Measurements from ENCODE around the gene VAX1.

VAX1 gene

DNA sequence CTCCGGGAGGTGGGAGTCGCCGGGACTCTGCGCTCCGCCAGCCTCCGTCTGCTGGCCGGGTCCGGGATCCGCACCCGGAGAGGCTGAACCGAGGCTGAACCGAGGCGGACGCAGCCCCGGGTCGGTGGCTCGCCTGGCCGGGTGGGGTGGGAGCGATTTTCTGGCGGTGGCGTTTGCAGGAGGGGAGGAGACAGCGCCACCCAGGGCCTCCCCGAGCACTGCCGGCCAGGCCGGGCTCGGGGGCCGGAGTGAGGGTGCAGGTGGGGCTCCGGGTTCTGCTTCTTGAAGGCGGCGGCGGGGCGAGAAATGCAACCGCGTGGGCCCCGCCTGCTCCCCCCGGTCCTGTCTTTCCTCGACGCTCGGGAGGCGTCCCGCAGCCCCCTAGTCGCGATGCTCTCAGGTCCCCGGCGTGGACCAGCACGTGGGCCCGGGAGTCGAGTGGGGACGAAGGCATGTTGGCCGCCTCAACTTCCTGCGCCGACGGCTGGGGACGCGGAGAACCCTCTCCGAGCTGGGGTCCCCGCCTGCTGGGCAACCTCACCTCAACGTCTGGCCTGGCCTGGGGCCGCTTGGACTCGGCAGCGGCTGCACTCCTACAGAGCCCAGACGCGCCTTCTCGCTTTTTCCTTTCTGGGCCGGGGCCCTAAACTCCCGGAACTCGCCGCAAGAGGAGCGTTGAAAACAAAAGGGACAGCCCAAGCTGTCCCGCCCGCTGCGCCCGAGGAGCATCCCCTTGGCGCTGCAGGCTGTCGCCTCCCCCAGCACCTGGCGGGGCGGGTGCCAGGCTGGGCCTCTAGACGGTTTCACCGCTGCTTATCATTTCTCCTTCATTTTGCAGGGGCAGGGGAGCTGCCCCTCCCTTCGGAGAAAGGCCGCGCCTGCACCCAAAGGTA, 25.2 kb upstream of the VAX1 start:
- Histone ChIP-seq H3K9ac (ENCODE audit: low read length in 2 of 2) (no peak overlapping the region), H3K4me1 (ENCODE audit: control insufficient read depth, insufficient read depth, low read length) (peaks cover 29% of the 10 kb centered on the region), H3K27me3 (ENCODE audit: control insufficient read depth in 1 of 2, insufficient read depth in 2 of 2, low read length in 2 of 2) (peaks cover 86 to 98% of the 10 kb centered on the region in 2 donors), H3K4me3 (ENCODE audit: low read length in 2 of 2) (no peak overlapping the region), H3K36me3 (ENCODE audit: control insufficient read depth in 2 of 2, insufficient read depth in 2 of 2, low read length in 2 of 2) (no peaks in the 10 kb centered on the region), H3K27ac (ENCODE audit: low read length) (no peak overlapping the region), H3K9me3 (ENCODE audit: control insufficient read depth in 2 of 2, low read length in 2 of 2) (peaks cover 0 to 7% of the 10 kb centered on the region in 2 donors)

DNA sequence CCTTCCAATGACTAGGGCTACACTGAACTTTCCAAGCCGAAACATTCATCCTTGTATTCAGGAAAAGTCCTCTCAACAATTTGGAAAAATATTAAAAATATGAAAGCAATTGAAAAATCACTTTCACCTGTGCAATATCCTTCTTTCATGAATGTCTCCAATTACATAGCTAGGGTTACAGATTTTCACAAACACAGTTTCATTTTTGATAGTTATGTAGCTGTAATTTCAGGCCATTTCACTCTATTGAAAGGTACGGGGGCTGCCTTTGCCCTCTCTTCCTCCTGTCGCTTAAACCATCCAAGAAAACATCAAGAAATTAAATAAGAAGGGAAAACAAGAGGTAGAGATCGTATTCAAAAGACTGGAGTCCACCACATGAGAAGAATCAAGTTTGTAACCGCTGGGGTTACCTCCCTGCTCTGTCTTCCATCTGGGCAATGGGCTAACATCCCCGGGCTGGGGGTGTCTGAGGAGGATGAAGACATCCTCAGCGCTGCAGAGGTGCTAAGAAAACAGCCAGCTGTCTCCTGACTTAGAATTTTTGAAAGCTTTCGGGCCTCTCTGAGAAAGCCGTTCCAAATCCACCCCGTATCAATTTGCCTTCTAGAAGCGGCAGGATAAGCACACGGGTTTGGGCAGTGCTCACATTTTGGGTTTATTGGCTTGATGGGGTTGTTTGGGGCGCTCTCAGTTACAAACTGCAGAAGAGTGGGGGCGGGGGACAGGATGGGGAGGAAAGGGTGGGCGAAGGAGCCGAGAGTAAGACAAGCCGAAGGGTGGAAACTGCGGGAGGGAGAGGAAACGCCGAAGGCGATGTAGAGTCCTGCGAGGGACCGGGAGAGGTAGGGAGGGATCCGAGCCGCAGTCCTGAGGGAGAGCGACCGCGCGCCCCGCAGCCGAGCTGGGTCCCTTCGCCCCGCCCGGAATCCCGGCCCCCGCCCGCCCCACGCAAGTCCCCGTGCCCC, 24.3 kb upstream of the VAX1 start:
- Histone ChIP-seq H3K27me3 (ENCODE audit: control insufficient read depth in 1 of 2, insufficient read depth in 2 of 2, low read length in 2 of 2) (peaks cover 84 to 92% of the 10 kb centered on the region in 2 donors), H3K9me3 (ENCODE audit: control insufficient read depth in 2 of 2, low read length in 2 of 2) (peaks cover 0 to 7% of the 10 kb centered on the region in 2 donors), H3K4me1 (ENCODE audit: control insufficient read depth, insufficient read depth, low read length) (peaks cover 23% of the 10 kb centered on the region), H3K9ac (ENCODE audit: low read length in 2 of 2) (no peak overlapping the region), H3K36me3 (ENCODE audit: control insufficient read depth in 2 of 2, insufficient read depth in 2 of 2, low read length in 2 of 2) (no peaks in the 10 kb centered on the region), H3K27ac (ENCODE audit: low read length) (no peak overlapping the region), H3K4me3 (ENCODE audit: low read length in 2 of 2) (no peak overlapping the region)

- Histone ChIP-seq H3K27me3 (ENCODE audit: control insufficient read depth in 1 of 2, insufficient read depth in 2 of 2, low read length in 2 of 2) (peaks cover 81 to 90% of the 10 kb centered on the region in 2 donors), H3K27ac (ENCODE audit: low read length) (no peak overlapping the region), H3K9me3 (ENCODE audit: control insufficient read depth in 2 of 2, low read length in 2 of 2) (peaks cover 0 to 7% of the 10 kb centered on the region in 2 donors), H3K36me3 (ENCODE audit: control insufficient read depth in 2 of 2, insufficient read depth in 2 of 2, low read length in 2 of 2) (no peaks in the 10 kb centered on the region), H3K4me3 (ENCODE audit: low read length in 2 of 2) (no peak overlapping the region), H3K9ac (ENCODE audit: low read length in 2 of 2) (no peak overlapping the region), H3K4me1 (ENCODE audit: control insufficient read depth, insufficient read depth, low read length) (peaks cover 22% of the 10 kb centered on the region)
These were observed 23.4 kb upstream of the VAX1 start for GRCh38 chr10:117161386-117162033.

- H3K9ac ChIP-seq (ENCODE audit: low read length in 2 of 2): no peak overlapping the region
- H3K27ac ChIP-seq (ENCODE audit: low read length): no peak overlapping the region
- peaks cover 18% of the 10 kb centered on the region for H3K4me1 ChIP-seq (ENCODE audit: control insufficient read depth, insufficient read depth, low read length)
- H3K9me3 ChIP-seq (ENCODE audit: control insufficient read depth in 2 of 2, low read length in 2 of 2): peaks cover 0 to 7% of the 10 kb centered on the region in 2 donors
- H3K36me3 ChIP-seq (ENCODE audit: control insufficient read depth in 2 of 2, insufficient read depth in 2 of 2, low read length in 2 of 2): no peaks in the 10 kb centered on the region
- no peak overlapping the region for H3K4me3 ChIP-seq (ENCODE audit: low read length in 2 of 2)
- peaks cover 74 to 80% of the 10 kb centered on the region in 2 donors for H3K27me3 ChIP-seq (ENCODE audit: control insufficient read depth in 1 of 2, insufficient read depth in 2 of 2, low read length in 2 of 2)
These were observed 22.5 kb upstream of the VAX1 start for GRCh38 chr10:117160567-117160966.

DNA sequence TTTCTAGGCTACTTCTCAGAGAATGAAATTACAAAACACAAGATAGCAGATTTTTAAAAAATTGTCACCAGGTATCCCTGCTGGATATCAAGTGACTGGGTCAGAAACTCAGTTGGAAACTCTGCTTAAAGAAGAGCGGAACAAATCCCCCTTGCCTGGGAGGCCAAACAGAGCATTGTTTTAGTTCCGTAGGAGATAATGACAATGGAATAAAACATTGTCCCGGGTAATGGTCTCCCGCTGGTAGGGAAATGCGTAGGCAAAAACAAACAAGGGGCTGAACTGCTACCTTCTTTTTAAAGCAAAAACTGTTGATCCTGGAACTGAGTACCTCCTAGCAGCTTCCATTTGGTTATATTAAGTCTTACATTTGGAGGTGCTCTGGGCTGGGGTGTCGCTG, 21.3 kb upstream of the VAX1 start:
- Histone ChIP-seq H3K27ac (ENCODE audit: low read length) (no peak overlapping the region), H3K4me1 (ENCODE audit: control insufficient read depth, insufficient read depth, low read length) (peaks cover 10% of the 10 kb centered on the region), H3K36me3 (ENCODE audit: control insufficient read depth in 2 of 2, insufficient read depth in 2 of 2, low read length in 2 of 2) (no peaks in the 10 kb centered on the region), H3K4me3 (ENCODE audit: low read length in 2 of 2) (no peak overlapping the region), H3K9me3 (ENCODE audit: control insufficient read depth in 2 of 2, low read length in 2 of 2) (peaks cover 0 to 7% of the 10 kb centered on the region in 2 donors), H3K9ac (ENCODE audit: low read length in 2 of 2) (no peak overlapping the region), H3K27me3 (ENCODE audit: control insufficient read depth in 1 of 2, insufficient read depth in 2 of 2, low read length in 2 of 2) (peaks cover 74 to 75% of the 10 kb centered on the region in 2 donors)

DNA sequence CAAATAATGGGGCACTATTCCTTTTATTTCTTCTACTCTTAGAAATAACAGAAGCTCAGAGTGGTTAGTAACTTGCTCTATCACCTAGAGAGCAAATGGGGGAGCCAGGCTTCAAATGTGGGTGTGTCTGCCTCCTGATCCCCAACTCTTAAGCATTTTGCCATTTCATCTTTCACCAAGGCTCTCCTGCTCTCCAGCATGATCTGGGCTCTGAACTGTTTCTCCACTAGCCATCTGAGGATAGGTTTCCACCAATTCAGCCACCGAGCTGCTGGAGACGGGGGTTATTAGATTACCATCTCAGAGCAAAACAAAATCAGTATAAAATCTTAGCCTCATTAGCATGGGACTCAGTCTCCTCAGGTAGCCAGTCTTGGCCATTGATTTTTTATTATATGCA, 20.2 kb upstream of the VAX1 start:
- Histone ChIP-seq H3K27me3 (ENCODE audit: control insufficient read depth in 1 of 2, insufficient read depth in 2 of 2, low read length in 2 of 2) (peaks cover 64 to 68% of the 10 kb centered on the region in 2 donors), H3K9me3 (ENCODE audit: control insufficient read depth in 2 of 2, low read length in 2 of 2) (peaks cover 0 to 7% of the 10 kb centered on the region in 2 donors), H3K4me1 (ENCODE audit: control insufficient read depth, insufficient read depth, low read length) (peaks cover 5% of the 10 kb centered on the region), H3K36me3 (ENCODE audit: control insufficient read depth in 2 of 2, insufficient read depth in 2 of 2, low read length in 2 of 2) (no peaks in the 10 kb centered on the region), H3K27ac (ENCODE audit: low read length) (no peak overlapping the region), H3K4me3 (ENCODE audit: low read length in 2 of 2) (no peak overlapping the region), H3K9ac (ENCODE audit: low read length in 2 of 2) (no peak overlapping the region)

- H3K27ac ChIP-seq (ENCODE audit: low read length): no peak overlapping the region
- no peak overlapping the region for H3K9ac ChIP-seq (ENCODE audit: low read length in 2 of 2)
- H3K36me3 ChIP-seq (ENCODE audit: control insufficient read depth in 2 of 2, insufficient read depth in 2 of 2, low read length in 2 of 2): no peaks in the 10 kb centered on the region
- no peaks in the 10 kb centered on the region for H3K9me3 ChIP-seq (ENCODE audit: control insufficient read depth in 2 of 2, low read length in 2 of 2)
- peaks cover 23 to 35% of the 10 kb centered on the region in 2 donors for H3K27me3 ChIP-seq (ENCODE audit: control insufficient read depth in 1 of 2, insufficient read depth in 2 of 2, low read length in 2 of 2)
- H3K4me3 ChIP-seq (ENCODE audit: low read length in 2 of 2): no peak overlapping the region
- no peaks in the 10 kb centered on the region for H3K4me1 ChIP-seq (ENCODE audit: control insufficient read depth, insufficient read depth, low read length)
These were observed 14.6 kb upstream of the VAX1 start for GRCh38 chr10:117152668-117153067.

GRCh38 chr10:117148284-117148683, 10.2 kb upstream of the VAX1 start:
- Histone ChIP-seq H3K27ac (ENCODE audit: low read length) (no peak overlapping the region), H3K36me3 (ENCODE audit: control insufficient read depth in 2 of 2, insufficient read depth in 2 of 2, low read length in 2 of 2) (no peaks in the 10 kb centered on the region), H3K9ac (ENCODE audit: low read length in 2 of 2) (no peak overlapping the region), H3K9me3 (ENCODE audit: control insufficient read depth in 2 of 2, low read length in 2 of 2) (peaks cover 6 to 9% of the 10 kb centered on the region in 2 donors), H3K4me3 (ENCODE audit: low read length in 2 of 2) (no peak overlapping the region), H3K27me3 (ENCODE audit: control insufficient read depth in 1 of 2, insufficient read depth in 2 of 2, low read length in 2 of 2) (peaks cover 12 to 19% of the 10 kb centered on the region in 2 donors), H3K4me1 (ENCODE audit: control insufficient read depth, insufficient read depth, low read length) (no peaks in the 10 kb centered on the region)

- Histone ChIP-seq H3K4me3 (ENCODE audit: low read length in 2 of 2) (no peak overlapping the region), H3K27ac (ENCODE audit: low read length) (no peak overlapping the region), H3K27me3 (ENCODE audit: control insufficient read depth in 1 of 2, insufficient read depth in 2 of 2, low read length in 2 of 2) (peaks cover 30 to 34% of the 10 kb centered on the region in 2 donors), H3K36me3 (ENCODE audit: control insufficient read depth in 2 of 2, insufficient read depth in 2 of 2, low read length in 2 of 2) (no peaks in the 10 kb centered on the region), H3K4me1 (ENCODE audit: control insufficient read depth, insufficient read depth, low read length) (no peaks in the 10 kb centered on the region), H3K9me3 (ENCODE audit: control insufficient read depth in 2 of 2, low read length in 2 of 2) (peaks cover 6 to 9% of the 10 kb centered on the region in 2 donors), H3K9ac (ENCODE audit: low read length in 2 of 2) (no peak overlapping the region)
These were observed 6.9 kb upstream of the VAX1 start for GRCh38 chr10:117145019-117145418.

DNA sequence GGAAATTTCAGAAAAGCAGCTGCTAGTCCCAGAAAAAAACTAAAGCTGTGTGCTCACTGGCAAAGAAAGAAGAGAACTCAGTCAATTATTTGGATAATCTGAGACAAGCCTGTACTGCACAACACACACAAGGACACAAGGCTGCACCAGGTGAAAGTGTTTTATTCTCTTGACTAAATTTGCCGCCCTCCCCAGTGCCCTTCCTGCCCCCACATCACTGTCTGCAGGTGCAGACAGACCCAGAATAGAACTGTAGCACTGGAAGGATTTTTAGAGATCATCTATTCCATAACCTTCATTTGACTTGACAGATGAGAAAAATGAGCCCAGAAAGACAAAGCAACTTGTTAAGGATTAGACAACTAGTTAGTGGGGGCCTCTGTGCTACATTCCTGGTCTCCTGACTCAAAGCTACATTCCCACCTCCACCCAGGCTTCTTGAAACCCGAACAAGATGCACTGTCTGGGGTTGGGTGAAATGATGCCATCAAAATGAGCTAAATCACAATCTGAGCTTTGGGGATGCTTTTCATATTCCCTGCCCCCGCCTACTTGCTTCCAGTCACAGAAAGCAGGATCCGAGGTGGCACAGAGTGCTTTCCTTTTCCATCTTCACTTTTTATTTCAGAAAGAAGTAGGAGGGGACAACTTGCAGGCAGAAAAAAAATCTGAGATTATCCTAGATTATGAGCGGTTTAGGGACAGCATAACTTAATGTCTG, 5.2 kb upstream of the VAX1 start:
- Histone ChIP-seq H3K36me3 (ENCODE audit: control insufficient read depth in 2 of 2, insufficient read depth in 2 of 2, low read length in 2 of 2) (no peaks in the 10 kb centered on the region), H3K9me3 (ENCODE audit: control insufficient read depth in 2 of 2, low read length in 2 of 2) (peaks cover 6 to 9% of the 10 kb centered on the region in 2 donors), H3K27me3 (ENCODE audit: control insufficient read depth in 1 of 2, insufficient read depth in 2 of 2, low read length in 2 of 2) (peaks cover 40 to 45% of the 10 kb centered on the region in 2 donors), H3K27ac (ENCODE audit: low read length) (no peak overlapping the region), H3K4me1 (ENCODE audit: control insufficient read depth, insufficient read depth, low read length) (no peaks in the 10 kb centered on the region), H3K9ac (ENCODE audit: low read length in 2 of 2) (no peak overlapping the region), H3K4me3 (ENCODE audit: low read length in 2 of 2) (no peak overlapping the region)

Measured in stomach smooth muscle (tissue), 2 donors.